Uterus (tissue), 2 donors: ENCODE results near the gene NUBPL.

ENCODE experiments used
- POLR2A ChIP-seq, 2 donors: fragments of 450-650 bp; IDR thresholded peaks; one replicate each; pipeline ENCODE4 v1.6.1; 2016; ENCODE audit warnings: antibody characterized with exemption in 2 of 2, mild to moderate bottlenecking in 1 of 2, moderate library complexity in 1 of 2
- TF ChIP-seq, protein P1 (sequence below), 4 experiments: fragments of 200-600 bp in 2 of 4; fragments of 450-650 bp in 2 of 4; sonication (generic) in 2 of 4; IDR thresholded peaks; one replicate each; pipeline ENCODE4 v1.5.1; 2016 to 2019; ENCODE audit warnings: antibody characterized with exemption in 4 of 4, mild to moderate bottlenecking in 2 of 4, moderate library complexity in 1 of 4

DNA sequence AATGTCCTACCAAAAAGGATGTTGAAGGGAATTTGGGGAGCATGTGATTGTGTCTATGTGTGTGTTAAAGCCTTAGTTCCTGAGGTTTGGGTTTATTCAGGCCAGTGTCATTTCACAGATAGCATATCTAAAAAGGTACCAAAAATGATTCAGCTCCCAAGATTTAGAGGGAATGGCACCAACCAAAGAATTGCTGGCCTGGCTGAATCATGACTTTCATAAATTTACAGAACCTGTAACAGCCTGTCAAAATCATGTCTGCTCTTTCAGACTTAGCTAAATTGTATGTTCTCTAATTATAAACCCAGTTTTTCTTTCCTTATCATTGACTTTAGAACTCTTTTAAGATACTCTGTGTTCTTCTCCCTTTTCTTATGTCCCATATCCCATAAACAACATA, 231.5 kb downstream of the NUBPL start:
- TF ChIP-seq, protein P1, sequence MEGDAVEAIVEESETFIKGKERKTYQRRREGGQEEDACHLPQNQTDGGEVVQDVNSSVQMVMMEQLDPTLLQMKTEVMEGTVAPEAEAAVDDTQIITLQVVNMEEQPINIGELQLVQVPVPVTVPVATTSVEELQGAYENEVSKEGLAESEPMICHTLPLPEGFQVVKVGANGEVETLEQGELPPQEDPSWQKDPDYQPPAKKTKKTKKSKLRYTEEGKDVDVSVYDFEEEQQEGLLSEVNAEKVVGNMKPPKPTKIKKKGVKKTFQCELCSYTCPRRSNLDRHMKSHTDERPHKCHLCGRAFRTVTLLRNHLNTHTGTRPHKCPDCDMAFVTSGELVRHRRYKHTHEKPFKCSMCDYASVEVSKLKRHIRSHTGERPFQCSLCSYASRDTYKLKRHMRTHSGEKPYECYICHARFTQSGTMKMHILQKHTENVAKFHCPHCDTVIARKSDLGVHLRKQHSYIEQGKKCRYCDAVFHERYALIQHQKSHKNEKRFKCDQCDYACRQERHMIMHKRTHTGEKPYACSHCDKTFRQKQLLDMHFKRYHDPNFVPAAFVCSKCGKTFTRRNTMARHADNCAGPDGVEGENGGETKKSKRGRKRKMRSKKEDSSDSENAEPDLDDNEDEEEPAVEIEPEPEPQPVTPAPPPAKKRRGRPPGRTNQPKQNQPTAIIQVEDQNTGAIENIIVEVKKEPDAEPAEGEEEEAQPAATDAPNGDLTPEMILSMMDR (IDR thresholded peaks at IDR 0.05) = no peak
- no peak for TF ChIP-seq POLR2A (IDR thresholded peaks at IDR 0.05)
